Activated gamma-delta T cell treated with Interleukin-2 at 50 U/mL for 16 hours (primary cell): ENCODE data around the gene RNF214.
"Not testable (repeated sequence)": the region's sequence is repeated elsewhere in the genome, so short reads cannot be mapped to it uniquely, and the experiment has no call there.

Experiments used
- DNase-seq: peaks from one replicate; pipeline ENCODE4 v3.0.0-alpha.2; 2020

RNF214 gene

DNA sequence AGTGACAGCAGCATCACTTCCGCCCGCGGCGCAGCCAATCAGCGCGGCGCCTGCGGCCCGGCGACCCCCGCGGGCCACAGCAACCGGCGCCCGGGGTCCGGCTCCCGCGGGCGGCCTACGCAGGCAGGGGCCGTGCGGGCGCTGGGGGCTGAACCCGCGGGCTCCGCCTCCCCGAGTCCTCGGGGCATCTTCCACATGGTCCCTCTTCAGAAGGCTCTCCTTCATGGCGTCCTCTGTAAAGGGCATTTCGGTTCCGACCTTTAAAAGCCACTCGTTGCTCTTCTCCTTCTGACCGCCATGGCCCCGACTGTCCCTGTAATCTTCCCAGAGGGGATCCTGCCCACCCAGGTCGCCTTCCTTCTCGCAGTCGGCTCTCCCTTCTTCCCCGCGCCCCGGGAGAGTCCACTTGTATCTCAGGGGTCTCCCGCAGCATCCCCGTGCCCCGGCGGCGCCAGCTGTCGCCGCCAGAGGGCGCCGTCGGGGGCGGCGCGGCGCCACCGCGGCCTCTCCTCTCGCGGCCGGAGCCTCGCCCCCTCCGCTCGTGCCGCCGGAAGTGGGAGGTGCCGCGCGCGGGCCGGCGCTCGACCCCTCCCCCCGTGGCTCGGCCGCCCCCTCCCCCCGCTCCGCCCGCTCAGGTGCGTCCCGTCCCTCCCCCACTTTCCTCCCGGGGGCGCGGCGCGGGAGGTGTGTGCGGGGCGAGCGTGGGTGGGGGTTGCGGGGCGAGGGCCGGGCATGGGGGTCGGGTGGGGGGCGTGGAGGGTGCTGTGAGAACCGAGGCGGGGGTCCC, at the start of gene RNF214:
Gene RNF214 (plus strand): TSS at position 580 of the 787 bp plus-strand sequence. CDS start 1,602 bp downstream, outside the sequence.
- DNase-seq = peak; percentile 68

DNA sequence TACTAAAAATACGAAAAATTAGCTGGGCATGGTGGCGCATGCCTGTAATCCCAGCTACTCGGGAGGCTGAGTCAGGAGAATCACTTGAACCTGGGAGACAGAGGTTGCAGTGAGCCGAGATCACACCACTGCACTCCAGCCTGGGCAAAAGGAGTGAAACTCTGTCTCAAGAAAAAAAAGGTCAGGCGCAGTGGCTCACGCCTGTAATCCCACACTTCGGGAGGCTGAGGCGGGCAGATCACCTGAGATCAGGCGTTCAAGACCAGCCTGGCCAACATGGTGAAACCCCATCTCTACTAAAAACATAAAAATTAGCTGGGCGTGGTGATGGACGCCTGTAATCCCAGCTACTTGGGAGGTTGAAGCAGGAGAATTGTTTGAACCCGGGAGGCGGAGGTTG, 49.3 kb upstream of the RNF214 start:
- not testable (repeated sequence) for DNase-seq

DNA sequence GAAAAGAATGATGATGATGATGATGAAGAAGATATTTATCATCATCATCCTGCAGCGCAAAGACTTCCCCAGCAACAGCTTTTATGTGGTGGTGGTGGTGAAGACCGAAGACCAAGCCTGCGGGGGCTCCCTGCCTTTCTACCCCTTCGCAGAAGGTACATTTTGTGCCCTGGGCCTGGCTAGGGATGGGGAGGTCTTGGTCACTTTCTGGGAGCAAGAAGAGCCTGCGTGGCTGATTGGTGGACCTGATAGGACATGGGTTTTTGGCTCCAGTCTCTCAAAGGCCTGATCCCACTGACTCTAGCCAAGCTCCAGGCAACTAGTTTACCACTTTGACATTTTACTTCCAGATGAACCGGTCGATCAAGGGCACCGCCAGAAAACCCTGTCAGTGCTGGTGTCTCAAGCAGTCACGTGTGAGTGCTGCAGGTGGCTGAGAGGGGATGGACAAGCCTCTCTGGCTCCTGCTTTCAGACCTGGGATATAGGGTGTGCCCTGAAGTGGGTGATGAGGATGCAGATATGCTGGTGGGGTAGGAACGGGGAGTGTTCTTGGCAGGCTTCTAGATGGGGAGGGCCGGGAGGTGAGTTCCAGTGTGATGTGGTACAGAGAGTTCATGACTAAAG, 48.6 kb upstream of the RNF214 start:
- DNase-seq = no peak

DNA sequence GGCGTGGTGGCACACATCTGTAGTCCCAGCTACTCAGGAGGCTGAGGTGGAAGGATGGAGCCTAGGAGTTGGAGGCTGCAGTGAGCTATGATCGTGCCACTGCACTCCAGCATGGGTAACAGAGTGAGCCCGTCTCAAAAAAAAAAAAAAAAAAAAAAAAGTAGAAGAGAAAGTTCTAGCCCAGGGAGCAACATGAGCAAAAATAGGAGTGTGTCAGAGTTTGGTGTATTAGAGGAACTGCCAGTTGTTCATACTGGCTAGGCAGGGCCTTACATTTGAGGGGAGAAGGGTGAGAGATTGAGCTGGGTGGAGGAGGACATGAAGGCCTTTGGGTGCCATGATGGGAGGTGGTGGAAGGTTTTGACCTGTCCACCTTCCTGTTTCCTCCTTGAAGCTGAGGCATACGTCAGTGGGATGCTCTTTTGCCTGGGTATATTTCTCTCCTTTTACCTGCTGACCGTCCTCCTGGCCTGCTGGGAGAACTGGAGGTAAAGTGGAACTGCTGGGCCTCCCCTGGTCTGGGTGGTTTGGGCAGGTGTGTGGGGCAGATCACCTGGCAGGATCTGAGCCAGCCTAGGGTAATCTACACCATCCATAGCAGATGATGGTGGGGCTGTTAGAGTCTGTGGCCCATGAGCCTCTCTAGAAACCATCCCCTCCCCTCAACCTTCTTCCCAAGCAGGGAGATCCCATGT, 46.6 kb upstream of the RNF214 start:
- no peak for DNase-seq

DNA sequence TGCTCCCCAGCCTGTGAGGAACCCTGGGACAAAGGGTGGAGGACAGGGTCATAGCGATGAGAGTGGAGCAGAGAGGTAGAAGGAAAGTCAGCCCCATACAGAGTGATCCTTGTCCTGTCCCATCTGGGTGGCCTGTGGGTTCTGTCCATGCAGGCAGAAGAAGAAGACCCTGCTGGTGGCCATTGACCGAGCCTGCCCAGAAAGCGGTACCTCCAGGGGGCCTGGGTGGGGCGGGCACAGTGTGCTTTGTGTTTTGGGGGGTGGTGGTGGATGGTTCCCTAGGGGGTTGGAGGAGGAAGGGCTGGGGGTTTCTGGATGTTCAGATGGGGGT, 46.1 kb upstream of the RNF214 start:
- DNase-seq = no peak

- DNase-seq = no peak
These were observed 45.5 kb upstream of the RNF214 start for GRCh38 chr11:117187007-117187406.

DNA sequence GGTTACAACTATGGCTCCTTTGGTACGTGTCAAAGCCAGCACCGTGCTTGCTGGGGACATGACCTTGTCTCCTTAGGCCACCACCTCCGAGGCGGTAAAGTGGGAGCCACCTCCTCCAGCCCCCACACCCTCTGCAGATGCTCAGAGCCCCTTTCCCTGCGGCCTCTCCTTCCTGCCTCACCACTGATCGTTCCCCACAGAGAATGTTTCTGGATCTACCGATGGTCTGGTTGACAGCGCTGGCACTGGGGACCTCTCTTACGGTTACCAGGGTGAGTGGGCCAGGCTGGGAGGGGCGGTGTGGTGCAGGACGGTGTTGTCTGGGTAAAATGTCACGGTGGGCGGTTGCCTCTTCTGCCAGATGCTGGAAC, 45.1 kb upstream of the RNF214 start:
- no peak for DNase-seq

DNA sequence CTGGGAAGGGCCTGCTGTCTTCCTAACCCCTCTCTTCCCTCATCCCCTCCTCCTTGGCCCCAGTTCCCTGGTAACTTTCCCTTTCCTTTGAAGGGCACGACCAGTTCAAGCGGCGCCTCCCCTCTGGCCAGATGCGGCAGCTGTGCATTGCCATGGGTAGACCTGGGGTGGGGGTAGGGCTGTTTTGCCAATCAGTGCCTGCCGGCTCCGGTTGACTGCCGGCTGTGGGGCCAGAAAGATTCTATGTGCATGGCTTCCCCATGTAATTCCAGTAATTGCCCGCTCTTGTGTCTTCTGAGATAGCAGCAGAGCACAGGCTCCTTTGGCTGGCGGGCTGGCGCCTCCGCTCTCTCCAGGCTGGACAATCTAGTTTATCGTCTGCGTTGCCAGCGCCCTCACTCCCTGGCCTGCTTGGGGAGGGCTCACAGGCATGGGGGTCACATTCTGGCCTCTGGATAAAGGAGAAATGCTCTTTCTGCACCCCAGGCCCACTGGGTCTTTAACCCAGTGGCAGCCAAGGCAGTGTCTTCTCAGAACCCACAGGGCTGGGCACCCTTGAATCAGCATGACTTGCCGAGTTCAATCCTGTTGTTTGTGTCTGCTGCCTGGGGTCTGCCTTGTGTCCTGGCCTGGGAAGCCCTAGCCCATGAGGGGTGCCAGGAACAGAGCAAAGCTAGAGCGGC, 44.5 kb upstream of the RNF214 start:
- DNase-seq = no peak

DNA sequence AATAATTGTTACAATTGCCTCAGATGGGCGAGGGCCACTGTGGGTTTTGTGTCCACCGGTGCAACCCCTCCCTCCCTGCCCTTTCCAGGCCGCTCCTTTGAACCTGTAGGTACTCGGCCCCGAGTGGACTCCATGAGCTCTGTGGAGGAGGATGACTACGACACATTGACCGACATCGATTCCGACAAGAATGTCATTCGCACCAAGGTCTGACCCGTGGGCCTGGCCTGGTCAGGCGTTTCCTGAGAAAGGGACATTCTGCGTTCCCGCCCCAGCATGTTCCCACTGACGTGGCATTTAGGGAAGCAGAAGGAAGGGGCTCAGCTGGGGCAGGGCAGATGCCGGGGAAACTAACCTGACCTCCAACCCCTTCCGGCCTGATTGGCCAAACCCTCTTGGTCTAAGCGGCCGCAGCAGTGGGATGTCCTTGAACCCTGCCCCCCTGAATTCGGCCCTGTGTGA, 43.8 kb upstream of the RNF214 start:
- DNase-seq = no peak

DNA sequence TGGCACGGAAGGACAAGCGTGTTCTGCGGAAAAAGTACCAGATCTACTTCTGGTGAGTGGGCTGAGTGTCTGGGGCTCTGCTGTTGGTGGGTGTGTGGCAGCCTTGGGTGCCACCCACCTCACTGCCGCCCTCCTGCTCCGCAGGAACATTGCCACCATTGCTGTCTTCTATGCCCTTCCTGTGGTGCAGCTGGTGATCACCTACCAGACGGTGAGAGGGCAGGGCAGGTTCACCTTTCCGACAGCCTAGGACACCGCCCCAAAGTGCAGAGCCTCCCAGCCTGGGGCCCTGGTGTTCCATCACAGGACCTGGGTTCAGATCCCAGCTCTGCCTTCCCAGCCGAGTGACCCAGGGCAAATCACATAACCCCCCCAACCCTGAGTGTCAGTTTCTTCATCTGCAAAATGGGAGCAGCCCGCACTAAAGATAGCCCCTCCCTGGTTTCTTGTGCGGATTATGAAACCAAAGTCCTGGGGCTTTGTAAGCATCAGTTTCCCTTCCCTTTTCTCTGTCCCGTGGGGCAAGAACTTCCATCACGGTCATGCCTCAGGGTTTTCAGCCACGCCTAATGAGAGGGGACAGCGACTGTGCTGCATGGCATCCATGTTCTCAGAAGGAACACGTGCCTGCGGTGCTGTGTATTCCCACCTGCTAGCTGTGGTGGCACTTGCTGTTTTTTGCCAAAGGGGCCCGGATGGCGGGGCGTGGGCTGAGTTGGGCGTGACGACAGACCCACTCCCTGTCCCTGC, 43.1 kb upstream of the RNF214 start:
- DNase-seq = no peak

- DNase-seq = no peak
These were observed 42.4 kb upstream of the RNF214 start for GRCh38 chr11:117189941-117190544.

DNA sequence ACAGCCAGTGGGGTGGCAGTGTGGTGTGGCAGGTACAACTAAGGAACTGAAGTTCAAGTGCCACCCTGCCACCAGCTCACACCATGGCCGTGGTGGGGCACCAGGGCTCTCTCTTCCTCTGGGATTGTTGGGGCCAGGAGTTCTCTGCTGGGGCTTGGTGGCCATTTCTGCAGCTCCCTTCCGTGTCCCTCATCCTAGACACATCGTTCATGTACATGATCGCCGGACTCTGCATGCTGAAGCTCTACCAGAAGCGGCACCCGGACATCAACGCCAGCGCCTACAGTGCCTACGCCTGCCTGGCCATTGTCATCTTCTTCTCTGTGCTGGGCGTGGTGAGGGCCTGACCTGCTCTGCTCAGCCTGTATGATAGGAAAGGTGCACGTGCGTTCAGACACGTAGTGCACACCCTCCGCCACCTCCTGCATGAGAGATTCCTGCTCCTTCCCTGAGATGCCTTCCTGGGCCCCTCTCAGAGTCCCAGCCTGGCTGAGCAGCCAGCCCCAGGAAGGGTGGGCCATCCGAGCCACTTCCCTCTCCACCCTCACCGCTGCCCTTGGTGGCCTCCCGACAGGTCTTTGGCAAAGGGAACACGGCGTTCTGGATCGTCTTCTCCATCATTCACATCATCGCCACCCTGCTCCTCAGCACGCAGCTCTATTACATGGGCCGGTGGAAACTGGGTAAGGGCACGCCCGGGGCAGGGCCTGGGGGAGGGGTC, 40.6 kb upstream of the RNF214 start:
- DNase-seq = no peak

- no peak for DNase-seq
These were observed 40.0 kb upstream of the RNF214 start for GRCh38 chr11:117192401-117192875.

DNA sequence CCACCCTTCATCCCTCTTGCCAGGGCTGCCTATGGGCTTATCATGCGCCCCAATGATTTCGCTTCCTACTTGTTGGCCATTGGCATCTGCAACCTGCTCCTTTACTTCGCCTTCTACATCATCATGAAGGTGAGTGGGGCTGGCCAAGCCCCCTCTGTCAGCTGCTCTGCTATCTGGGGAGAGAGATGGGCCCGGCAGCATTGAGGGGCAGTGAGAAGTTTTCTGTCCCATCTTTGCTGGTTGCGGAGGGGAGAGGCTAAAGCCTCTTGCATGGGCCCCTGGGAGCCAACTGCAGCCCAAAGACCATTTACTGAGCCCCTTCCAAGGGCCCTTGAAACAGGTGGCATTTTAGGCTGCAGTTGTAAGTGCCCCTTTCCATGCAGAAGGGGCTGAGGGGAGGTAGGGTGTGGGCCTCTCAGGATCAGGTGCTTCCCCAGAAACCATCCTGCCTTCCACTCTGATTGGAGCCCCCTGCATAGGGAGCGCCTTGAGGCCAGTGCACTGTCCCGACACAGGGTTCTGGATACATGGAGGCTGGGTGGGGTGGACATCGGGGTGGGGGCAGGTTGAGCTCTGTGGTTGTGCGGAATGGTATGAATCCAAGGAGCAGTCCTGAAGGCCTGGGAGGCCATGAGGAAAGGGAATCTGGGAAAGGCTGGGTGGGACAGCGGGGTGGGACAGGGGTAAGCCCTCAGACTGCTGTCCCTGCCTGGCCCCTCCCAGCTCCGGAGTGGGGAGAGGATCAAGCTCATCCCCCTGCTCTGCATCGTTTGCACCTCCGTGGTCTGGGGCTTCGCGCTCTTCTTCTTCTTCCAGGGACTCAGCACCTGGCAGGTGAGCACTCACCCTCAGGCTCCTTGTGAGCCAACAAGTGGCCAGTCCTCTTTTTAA, 39.1 kb upstream of the RNF214 start:
- DNase-seq = no peak

- no peak for DNase-seq
These were observed 38.2 kb upstream of the RNF214 start for GRCh38 chr11:117194267-117194666.

- DNase-seq = no peak
These were observed 37.2 kb upstream of the RNF214 start for GRCh38 chr11:117195258-117195657.

DNA sequence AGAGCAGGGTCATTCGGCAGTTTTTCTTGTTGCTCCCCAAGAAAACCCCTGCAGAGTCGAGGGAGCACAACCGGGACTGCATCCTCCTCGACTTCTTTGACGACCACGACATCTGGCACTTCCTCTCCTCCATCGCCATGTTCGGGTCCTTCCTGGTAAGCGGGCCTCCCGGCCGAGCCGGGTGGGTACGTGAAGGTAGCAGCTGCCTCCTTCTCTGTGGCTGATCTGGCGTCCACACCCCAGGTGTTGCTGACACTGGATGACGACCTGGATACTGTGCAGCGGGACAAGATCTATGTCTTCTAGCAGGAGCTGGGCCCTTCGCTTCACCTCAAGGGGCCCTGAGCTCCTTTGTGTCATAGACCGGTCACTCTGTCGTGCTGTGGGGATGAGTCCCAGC, 36.7 kb upstream of the RNF214 start:
- DNase-seq = no peak

GRCh38 chr11:117197006-117197405, 35.5 kb upstream of the RNF214 start:
- no peak for DNase-seq

- DNase-seq = no peak
These were observed 34.7 kb upstream of the RNF214 start for GRCh38 chr11:117197516-117198456.
